ENCODE data around the gene TOLLIP.

TOLLIP gene

GRCh38 chr11:1228921-1229451, 80.4 kb downstream of the TOLLIP start:
- Histone ChIP-seq H2AK5ac (ENCODE audit: low read length) (no peak overlapping the region), H2BK120ac (ENCODE audit: low read depth, low read length) (no peak overlapping the region), H3K56ac (ENCODE audit: low read length) (no peak overlapping the region), H2BK5ac (ENCODE audit: low read length) (no peak overlapping the region), H3K23ac (ENCODE audit: low read length) (no peak overlapping the region), H3K79me2 (ENCODE audit: control insufficient read depth, insufficient read depth, low read length) (no peaks in the 10 kb centered on the region), H3K4me2 (ENCODE audit: low read length) (no peak overlapping the region), H3K27me3 (ENCODE audit: insufficient read depth, low read length, poor library complexity) (no peaks in the 10 kb centered on the region), H3K18ac (ENCODE audit: low read length) (no peak overlapping the region), H3K36me3 (ENCODE audit: control insufficient read depth, insufficient read depth, low read length) (no peaks in the 10 kb centered on the region), H2BK15ac (replicated peaks; ENCODE audit: low read depth) (no peak overlapping the region), H4K8ac (ENCODE audit: low read depth, low read length) (no peak overlapping the region), H3K79me1 (ENCODE audit: low read length) (no peaks in the 10 kb centered on the region), H3K4ac (ENCODE audit: low read depth, low read length) (no peak overlapping the region), H3K4me3 (ENCODE audit: low read length) (no peak overlapping the region), H4K5ac (ENCODE audit: low read length) (no peak overlapping the region), H3K9ac (ENCODE audit: low read length) (no peak overlapping the region), H3K4me1 (ENCODE audit: control insufficient read depth, low read depth, low read length) (peaks cover 2% of the 10 kb centered on the region), H3K27ac (ENCODE audit: low read depth, low read length) (no peak overlapping the region)
- WGBS (ENCODE audit: extremely low coverage, insufficient coverage, low lambda C conversion rate) = no CpG with 5 or more reads among the region's 18 CpGs
- DNase-seq = no peak

DNA sequence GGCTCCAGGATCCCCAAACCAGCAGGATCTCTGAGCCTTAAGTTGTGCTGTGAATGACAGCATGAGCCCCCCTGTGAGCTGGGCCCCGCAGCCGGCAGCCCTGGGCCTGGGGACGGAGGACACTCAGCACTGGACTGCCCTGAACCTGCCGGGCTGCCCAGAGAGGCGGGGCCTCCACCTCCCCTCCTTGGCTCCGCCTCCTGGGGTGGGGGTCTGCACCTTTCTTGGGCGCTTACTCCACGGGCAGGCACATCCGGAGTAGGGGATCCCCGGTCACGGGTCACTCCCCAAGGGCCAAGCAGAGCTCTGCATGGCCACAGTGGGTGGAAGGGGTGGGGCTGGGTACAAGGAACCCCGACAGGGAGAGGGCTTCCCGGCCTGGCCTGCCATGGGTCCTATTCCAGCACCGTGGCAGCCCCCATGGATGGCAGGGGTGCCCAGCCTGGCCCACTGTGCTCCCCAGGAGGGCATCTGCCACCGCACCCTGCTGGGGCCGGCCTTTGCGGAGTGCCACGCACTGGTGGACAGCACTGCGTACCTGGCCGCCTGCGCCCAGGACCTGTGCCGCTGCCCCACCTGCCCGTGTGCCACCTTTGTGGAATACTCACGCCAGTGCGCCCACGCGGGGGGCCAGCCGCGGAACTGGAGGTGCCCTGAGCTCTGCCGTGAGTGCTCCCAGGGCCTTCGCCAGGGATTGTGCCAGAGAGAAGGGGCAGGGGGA, 81.2 kb downstream of the TOLLIP start:
- no peak overlapping the region for H3K23ac ChIP-seq (ENCODE audit: low read length)
- H3K4ac ChIP-seq (ENCODE audit: low read depth, low read length) = no peak overlapping the region
- no CpG with 5 or more reads among the region's 31 CpGs for WGBS (ENCODE audit: extremely low coverage, insufficient coverage, low lambda C conversion rate)

GRCh38 chr11:1227551-1228100, 81.8 kb downstream of the TOLLIP start:
- Histone ChIP-seq H3K27me3 (ENCODE audit: insufficient read depth, low read length, poor library complexity) (no peaks in the 10 kb centered on the region), H3K4me3 (ENCODE audit: low read length) (no peak overlapping the region), H4K8ac (ENCODE audit: low read depth, low read length) (no peak overlapping the region), H3K4me1 (ENCODE audit: control insufficient read depth, low read depth, low read length) (peaks cover 2% of the 10 kb centered on the region), H3K79me1 (ENCODE audit: low read length) (no peaks in the 10 kb centered on the region), H2AK5ac (ENCODE audit: low read length) (no peak overlapping the region), H3K9ac (ENCODE audit: low read length) (no peak overlapping the region), H2BK120ac (ENCODE audit: low read depth, low read length) (no peak overlapping the region), H3K4ac (ENCODE audit: low read depth, low read length) (no peak overlapping the region), H3K4me2 (ENCODE audit: low read length) (no peak overlapping the region), H3K18ac (ENCODE audit: low read length) (no peak overlapping the region), H3K23ac (ENCODE audit: low read length) (no peak overlapping the region), H3K56ac (ENCODE audit: low read length) (no peak overlapping the region), H3K36me3 (ENCODE audit: control insufficient read depth, insufficient read depth, low read length) (no peaks in the 10 kb centered on the region), H2BK15ac (replicated peaks; ENCODE audit: low read depth) (no peak overlapping the region), H3K27ac (ENCODE audit: low read depth, low read length) (no peak overlapping the region), H3K79me2 (ENCODE audit: control insufficient read depth, insufficient read depth, low read length) (no peaks in the 10 kb centered on the region), H4K5ac (ENCODE audit: low read length) (no peak overlapping the region), H2BK5ac (ENCODE audit: low read length) (no peak overlapping the region)
- no peak for DNase-seq
- WGBS (ENCODE audit: extremely low coverage, insufficient coverage, low lambda C conversion rate) = no CpG with 5 or more reads among the region's 23 CpGs

More for the DNA sequence above, 81.2 kb downstream of the TOLLIP start:
- Histone ChIP-seq H2BK15ac (replicated peaks; ENCODE audit: low read depth) (no peak overlapping the region), H3K4me3 (ENCODE audit: low read length) (no peak overlapping the region), H3K79me2 (ENCODE audit: control insufficient read depth, insufficient read depth, low read length) (no peaks in the 10 kb centered on the region), H4K8ac (ENCODE audit: low read depth, low read length) (no peak overlapping the region), H3K9ac (ENCODE audit: low read length) (no peak overlapping the region), H3K56ac (ENCODE audit: low read length) (no peak overlapping the region), H2BK5ac (ENCODE audit: low read length) (no peak overlapping the region), H2BK120ac (ENCODE audit: low read depth, low read length) (no peak overlapping the region), H3K4me1 (ENCODE audit: control insufficient read depth, low read depth, low read length) (peaks cover 2% of the 10 kb centered on the region), H3K4me2 (ENCODE audit: low read length) (no peak overlapping the region), H3K79me1 (ENCODE audit: low read length) (no peaks in the 10 kb centered on the region), H2AK5ac (ENCODE audit: low read length) (no peak overlapping the region), H3K27ac (ENCODE audit: low read depth, low read length) (no peak overlapping the region), H3K27me3 (ENCODE audit: insufficient read depth, low read length, poor library complexity) (no peaks in the 10 kb centered on the region), H3K36me3 (ENCODE audit: control insufficient read depth, insufficient read depth, low read length) (no peaks in the 10 kb centered on the region), H4K5ac (ENCODE audit: low read length) (no peak overlapping the region), H3K18ac (ENCODE audit: low read length) (no peak overlapping the region)
- DNase-seq = no peak

GRCh38 chr11:1226986-1227550, 82.4 kb downstream of the TOLLIP start:
- Histone ChIP-seq H2BK5ac (ENCODE audit: low read length) (no peak overlapping the region), H3K79me1 (ENCODE audit: low read length) (no peaks in the 10 kb centered on the region), H3K4ac (ENCODE audit: low read depth, low read length) (no peak overlapping the region), H3K4me3 (ENCODE audit: low read length) (no peak overlapping the region), H3K27ac (ENCODE audit: low read depth, low read length) (no peak overlapping the region), H3K79me2 (ENCODE audit: control insufficient read depth, insufficient read depth, low read length) (no peaks in the 10 kb centered on the region), H3K27me3 (ENCODE audit: insufficient read depth, low read length, poor library complexity) (no peaks in the 10 kb centered on the region), H3K9ac (ENCODE audit: low read length) (no peak overlapping the region), H2AK5ac (ENCODE audit: low read length) (no peak overlapping the region), H3K4me2 (ENCODE audit: low read length) (no peak overlapping the region), H3K36me3 (ENCODE audit: control insufficient read depth, insufficient read depth, low read length) (no peaks in the 10 kb centered on the region), H4K8ac (ENCODE audit: low read depth, low read length) (no peak overlapping the region), H3K23ac (ENCODE audit: low read length) (no peak overlapping the region), H2BK15ac (replicated peaks; ENCODE audit: low read depth) (no peak overlapping the region), H3K56ac (ENCODE audit: low read length) (no peak overlapping the region), H4K5ac (ENCODE audit: low read length) (no peak overlapping the region), H2BK120ac (ENCODE audit: low read depth, low read length) (no peak overlapping the region), H3K18ac (ENCODE audit: low read length) (no peak overlapping the region), H3K4me1 (ENCODE audit: control insufficient read depth, low read depth, low read length) (peaks cover 2% of the 10 kb centered on the region)
- peak; percentile 25 for DNase-seq
- WGBS (ENCODE audit: extremely low coverage, insufficient coverage, low lambda C conversion rate) = no CpG with 5 or more reads among the region's 23 CpGs

DNA sequence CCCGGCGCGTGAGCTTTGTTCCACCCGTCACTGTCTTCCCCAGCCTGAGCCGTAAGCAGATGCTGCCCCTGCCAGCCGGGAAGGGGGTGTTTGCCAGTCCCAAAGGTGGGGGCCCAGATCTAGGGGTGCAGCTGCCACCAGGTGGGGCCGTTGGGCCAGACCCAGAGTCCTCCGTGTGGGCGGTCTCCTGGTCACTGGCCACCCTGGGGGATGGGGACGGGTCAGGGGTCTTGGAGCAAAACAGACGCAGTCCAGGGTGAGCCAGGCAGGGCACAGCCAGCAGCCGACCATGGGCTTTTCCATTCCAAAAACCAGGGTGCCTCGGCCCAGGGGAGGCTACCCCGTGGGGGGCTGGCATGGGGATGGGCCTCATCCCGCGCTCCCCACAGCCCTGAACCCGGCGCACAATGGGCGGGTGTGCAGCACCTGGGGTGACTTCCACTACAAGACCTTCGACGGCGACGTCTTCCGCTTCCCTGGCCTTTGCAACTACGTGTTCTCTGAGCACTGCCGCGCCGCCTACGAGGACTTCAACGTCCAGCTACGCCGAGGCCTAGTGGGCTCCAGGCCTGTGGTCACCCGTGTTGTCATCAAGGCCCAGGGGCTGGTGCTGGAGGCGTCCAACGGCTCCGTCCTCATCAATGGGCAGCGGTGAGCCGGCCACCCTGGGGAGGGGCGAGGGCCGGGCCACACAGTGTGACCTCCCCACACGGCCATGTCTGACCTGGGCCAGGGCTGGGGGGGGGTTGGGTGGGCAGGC, 83.0 kb downstream of the TOLLIP start:
- Histone ChIP-seq H2AK5ac (ENCODE audit: low read length) (no peak overlapping the region), H3K4me2 (ENCODE audit: low read length) (no peak overlapping the region), H3K36me3 (ENCODE audit: control insufficient read depth, insufficient read depth, low read length) (no peaks in the 10 kb centered on the region), H3K9ac (ENCODE audit: low read length) (no peak overlapping the region), H3K79me1 (ENCODE audit: low read length) (no peaks in the 10 kb centered on the region), H4K5ac (ENCODE audit: low read length) (no peak overlapping the region), H3K23ac (ENCODE audit: low read length) (no peak overlapping the region), H3K4me3 (ENCODE audit: low read length) (no peak overlapping the region), H3K27me3 (ENCODE audit: insufficient read depth, low read length, poor library complexity) (no peaks in the 10 kb centered on the region), H3K18ac (ENCODE audit: low read length) (no peak overlapping the region), H3K4me1 (ENCODE audit: control insufficient read depth, low read depth, low read length) (peaks cover 2% of the 10 kb centered on the region), H2BK120ac (ENCODE audit: low read depth, low read length) (no peak overlapping the region), H3K79me2 (ENCODE audit: control insufficient read depth, insufficient read depth, low read length) (no peaks in the 10 kb centered on the region), H2BK15ac (replicated peaks; ENCODE audit: low read depth) (no peak overlapping the region), H4K8ac (ENCODE audit: low read depth, low read length) (no peak overlapping the region), H3K4ac (ENCODE audit: low read depth, low read length) (no peak overlapping the region), H2BK5ac (ENCODE audit: low read length) (no peak overlapping the region), H3K27ac (ENCODE audit: low read depth, low read length) (no peak overlapping the region), H3K56ac (ENCODE audit: low read length) (no peak overlapping the region)
- no peak for DNase-seq
- WGBS (ENCODE audit: extremely low coverage, insufficient coverage, low lambda C conversion rate) = no CpG with 5 or more reads among the region's 41 CpGs

Measured in mesendoderm (in vitro differentiated cells).